ENCODE data around the gene SPRY1. TPM values are rescaled to one million over a fixed set of nuclear protein-coding genes. Genes with fewer than 3 reads are reported as not detected.

Gene SPRY1
- total RNA-seq, 2 donors from 2014 or later, result 50.0 to 118 TPM

DNA sequence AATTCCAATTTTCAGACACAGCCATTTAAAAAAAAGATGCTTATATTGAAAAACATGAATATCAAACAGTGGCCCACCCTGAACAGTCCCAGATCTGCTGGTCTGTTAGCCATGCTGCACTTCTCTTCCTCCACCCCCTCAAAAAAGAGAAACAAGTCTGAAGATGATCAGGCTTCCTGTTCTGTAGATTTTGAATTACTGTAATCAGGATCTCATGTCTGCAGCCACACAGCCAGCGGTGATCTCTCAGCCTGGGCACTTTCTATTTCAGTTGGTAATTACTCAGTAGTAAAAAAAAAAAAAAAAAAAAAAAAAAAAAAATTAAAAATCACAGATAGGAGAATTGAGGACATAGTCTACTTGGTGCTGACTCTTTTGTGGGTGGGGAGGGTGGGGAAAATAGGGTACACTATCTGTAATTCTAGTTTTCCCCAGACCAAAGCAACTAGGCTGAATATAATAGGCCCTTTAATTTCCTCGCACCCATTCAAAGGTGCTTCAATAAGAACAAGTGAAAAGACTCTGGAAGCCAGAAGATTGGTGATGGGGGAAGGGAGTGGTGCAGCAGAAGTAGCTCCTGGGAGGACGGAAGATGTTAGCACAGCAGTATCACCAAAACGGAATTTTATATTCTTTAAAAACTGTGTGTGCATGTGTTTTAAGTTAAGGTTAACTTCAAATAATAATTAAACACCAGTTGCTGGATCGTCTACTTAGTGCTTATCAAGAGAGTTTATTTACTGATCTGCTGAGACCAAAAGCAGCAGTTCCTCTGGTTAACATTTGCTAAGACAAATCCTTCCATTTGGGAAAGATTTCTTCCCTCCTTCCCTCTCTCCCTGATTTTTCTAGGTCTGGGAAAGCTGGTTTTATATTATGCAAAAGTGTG is 47.0 kb downstream of the SPRY1 start:
- Histone ChIP-seq H3K4me3 (no peak overlapping the region), H3K27me3 (no peaks in the 10 kb centered on the region), H3K9me3 (no peaks in the 10 kb centered on the region), H3K4me1 (peaks cover 0 to 13% of the 10 kb centered on the region in 2 donors), H3K36me3 (no peaks in the 10 kb centered on the region), H3K27ac (peak overlapping the region; percentile 2 to 45)
- TF ChIP-seq, protein P1, sequence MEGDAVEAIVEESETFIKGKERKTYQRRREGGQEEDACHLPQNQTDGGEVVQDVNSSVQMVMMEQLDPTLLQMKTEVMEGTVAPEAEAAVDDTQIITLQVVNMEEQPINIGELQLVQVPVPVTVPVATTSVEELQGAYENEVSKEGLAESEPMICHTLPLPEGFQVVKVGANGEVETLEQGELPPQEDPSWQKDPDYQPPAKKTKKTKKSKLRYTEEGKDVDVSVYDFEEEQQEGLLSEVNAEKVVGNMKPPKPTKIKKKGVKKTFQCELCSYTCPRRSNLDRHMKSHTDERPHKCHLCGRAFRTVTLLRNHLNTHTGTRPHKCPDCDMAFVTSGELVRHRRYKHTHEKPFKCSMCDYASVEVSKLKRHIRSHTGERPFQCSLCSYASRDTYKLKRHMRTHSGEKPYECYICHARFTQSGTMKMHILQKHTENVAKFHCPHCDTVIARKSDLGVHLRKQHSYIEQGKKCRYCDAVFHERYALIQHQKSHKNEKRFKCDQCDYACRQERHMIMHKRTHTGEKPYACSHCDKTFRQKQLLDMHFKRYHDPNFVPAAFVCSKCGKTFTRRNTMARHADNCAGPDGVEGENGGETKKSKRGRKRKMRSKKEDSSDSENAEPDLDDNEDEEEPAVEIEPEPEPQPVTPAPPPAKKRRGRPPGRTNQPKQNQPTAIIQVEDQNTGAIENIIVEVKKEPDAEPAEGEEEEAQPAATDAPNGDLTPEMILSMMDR (IDR thresholded peaks at IDR 0.05), result no peak
- no peak for DNase-seq (ENCODE audit: low spot score)

DNA sequence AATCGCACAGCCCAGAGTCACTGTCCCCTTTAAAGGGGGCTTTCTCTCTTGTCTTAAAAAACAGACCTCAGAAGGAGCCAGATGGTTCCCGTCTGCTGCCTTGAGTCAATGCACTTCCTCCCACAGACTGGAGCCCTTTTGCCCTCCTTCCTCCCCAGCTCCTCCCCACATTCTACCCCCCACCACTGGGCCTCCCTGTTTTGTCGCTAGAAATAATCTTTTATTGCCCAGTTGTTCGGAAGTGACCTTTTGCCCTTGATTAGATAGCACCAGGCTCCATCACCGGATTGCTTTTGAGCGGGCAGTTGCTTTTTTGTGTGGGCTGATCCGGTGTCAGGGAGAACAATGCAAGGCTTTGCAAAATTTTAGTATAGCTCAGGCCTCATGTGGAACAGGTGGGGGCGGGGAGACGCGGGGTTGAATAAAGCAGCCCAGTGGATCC is 47.7 kb downstream of the SPRY1 start:
- no peak overlapping the region for H3K4me3 ChIP-seq
- peak overlapping the region; percentile 2 to 45 for H3K27ac ChIP-seq
- no peaks in the 10 kb centered on the region for H3K9me3 ChIP-seq
- no peaks in the 10 kb centered on the region for H3K27me3 ChIP-seq
- TF ChIP-seq, protein P1 (IDR thresholded peaks at IDR 0.05), result no peak
- no peaks in the 10 kb centered on the region for H3K36me3 ChIP-seq
- DNase-seq (ENCODE audit: low spot score), result no peak
- peaks cover 0 to 13% of the 10 kb centered on the region in 2 donors for H3K4me1 ChIP-seq

DNA sequence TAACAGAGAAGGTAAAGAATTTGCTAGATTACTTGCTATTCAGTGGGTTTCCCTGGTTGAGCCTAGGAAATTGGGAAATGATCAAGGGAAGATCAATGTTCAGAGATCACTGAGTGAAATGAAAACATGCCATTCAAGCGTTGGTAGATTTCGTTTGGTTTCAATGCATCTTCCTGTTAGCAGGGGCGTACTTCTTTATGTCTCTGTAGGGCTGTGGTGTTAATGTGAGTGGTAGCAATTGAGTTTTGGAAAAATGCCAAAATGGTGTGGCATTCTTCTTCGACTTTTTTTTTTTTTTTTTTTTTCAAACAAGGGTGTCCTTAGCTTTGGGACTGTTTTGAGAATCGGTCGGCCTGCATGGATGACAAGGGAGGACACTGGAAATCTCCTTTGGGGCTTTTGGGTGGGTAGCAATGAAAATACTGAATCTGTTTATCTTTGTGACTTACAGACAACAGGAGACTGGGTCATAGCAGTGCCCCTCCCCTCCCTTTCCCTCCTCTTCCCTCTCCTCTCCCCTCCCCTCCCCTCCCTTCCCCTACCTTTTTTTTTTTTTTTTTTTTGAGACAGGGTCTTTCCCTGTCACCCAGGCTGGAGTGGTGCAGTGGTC is 50.4 kb downstream of the SPRY1 start:
- Histone ChIP-seq H3K36me3 (no peaks in the 10 kb centered on the region), H3K4me1 (peaks cover 0 to 13% of the 10 kb centered on the region in 2 donors), H3K27me3 (no peaks in the 10 kb centered on the region), H3K4me3 (no peak overlapping the region), H3K9me3 (no peaks in the 10 kb centered on the region), H3K27ac (no peak overlapping the region)
- TF ChIP-seq, protein P1 (IDR thresholded peaks at IDR 0.05), result no peak
- no peak for DNase-seq (ENCODE audit: low spot score)

DNA sequence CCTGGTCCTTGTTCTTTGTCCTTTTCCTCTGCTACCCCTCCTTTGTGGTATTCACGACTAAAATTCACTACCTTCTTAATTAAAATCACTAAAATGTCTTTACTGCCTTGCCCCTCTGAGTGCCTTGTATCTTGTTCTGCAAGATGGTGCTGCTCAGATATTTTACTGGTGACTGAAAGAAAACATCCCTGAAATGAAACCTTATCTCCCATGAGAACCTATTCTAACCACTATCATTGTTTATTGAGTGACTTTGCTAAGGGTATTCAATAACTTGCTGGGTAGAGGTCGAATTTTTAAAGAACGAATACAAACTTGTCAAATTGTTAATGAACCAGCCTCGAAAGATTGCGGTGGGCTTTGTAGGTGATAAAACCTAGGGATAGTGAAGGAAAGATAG is 52.8 kb downstream of the SPRY1 start:
- no peaks in the 10 kb centered on the region for H3K27me3 ChIP-seq
- H3K4me1 ChIP-seq, result peaks cover 0 to 5% of the 10 kb centered on the region in 2 donors
- TF ChIP-seq, protein P1 (IDR thresholded peaks at IDR 0.05), result no peak
- H3K36me3 ChIP-seq, result no peaks in the 10 kb centered on the region
- H3K4me3 ChIP-seq, result no peak overlapping the region
- H3K9me3 ChIP-seq, result no peaks in the 10 kb centered on the region
- H3K27ac ChIP-seq, result no peak overlapping the region
- DNase-seq (ENCODE audit: low spot score), result no peak

DNA sequence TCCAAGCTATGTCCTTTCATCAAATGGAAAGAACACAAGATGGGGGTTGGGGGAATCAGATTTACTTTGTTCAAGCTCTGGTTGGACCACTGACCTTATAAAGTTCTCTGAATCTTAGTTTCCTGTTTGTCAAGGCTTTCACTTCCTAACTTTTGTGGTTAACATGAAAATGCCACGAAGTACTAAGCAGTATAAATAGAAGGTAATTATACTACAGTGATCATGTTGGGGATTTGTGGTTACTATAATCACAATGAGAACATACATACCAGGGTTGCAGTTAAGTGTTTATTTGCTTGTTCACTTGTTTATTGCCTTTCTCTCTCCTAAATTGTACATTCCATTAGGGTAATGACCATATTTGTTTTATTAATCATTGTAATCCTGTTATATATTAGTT is 53.2 kb downstream of the SPRY1 start:
- Histone ChIP-seq H3K36me3 (no peaks in the 10 kb centered on the region), H3K27me3 (no peaks in the 10 kb centered on the region), H3K4me1 (peaks cover 0 to under 1% of the 10 kb centered on the region in 2 donors), H3K4me3 (no peak overlapping the region), H3K9me3 (no peaks in the 10 kb centered on the region), H3K27ac (no peak overlapping the region)
- DNase-seq (ENCODE audit: low spot score), result no peak
- TF ChIP-seq, protein P1 (IDR thresholded peaks at IDR 0.05), result no peak

Measured in right atrium auricular region (tissue), 2 donors.